ENCODE measurements around the gene TNNI2.
A peak's percentile ranks its signal among the peaks of the same experiment; 100 is the strongest.
"Not testable (repeated sequence)": the region's sequence is repeated elsewhere in the genome, so short reads cannot be mapped to it uniquely, and the experiment has no call there.

The TNNI2 gene

DNA sequence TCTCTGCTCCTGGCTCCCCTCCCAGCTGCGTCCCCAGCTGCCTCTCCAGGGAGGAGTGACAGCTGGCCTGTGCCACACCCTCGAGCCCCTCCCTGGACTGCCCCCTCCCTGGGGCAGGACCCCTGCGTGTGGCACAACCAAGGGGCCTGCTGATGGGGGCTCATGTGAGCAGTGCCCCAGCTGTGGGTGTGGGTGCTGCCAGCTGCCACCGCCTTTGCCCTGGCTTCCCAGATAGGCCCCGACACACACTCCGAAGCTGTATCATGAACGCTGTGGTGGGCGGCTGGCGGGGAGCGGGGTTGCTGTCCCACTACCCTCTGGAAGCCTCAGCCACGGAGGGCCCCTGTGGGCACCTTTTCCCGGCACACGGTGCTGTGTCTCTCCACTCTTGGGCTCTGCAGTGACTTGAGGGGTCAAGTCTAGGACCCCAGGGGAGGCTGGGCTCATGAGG lies 37.1 kb downstream of the TNNI2 start:
- not testable (repeated sequence) for DNase-seq

DNA sequence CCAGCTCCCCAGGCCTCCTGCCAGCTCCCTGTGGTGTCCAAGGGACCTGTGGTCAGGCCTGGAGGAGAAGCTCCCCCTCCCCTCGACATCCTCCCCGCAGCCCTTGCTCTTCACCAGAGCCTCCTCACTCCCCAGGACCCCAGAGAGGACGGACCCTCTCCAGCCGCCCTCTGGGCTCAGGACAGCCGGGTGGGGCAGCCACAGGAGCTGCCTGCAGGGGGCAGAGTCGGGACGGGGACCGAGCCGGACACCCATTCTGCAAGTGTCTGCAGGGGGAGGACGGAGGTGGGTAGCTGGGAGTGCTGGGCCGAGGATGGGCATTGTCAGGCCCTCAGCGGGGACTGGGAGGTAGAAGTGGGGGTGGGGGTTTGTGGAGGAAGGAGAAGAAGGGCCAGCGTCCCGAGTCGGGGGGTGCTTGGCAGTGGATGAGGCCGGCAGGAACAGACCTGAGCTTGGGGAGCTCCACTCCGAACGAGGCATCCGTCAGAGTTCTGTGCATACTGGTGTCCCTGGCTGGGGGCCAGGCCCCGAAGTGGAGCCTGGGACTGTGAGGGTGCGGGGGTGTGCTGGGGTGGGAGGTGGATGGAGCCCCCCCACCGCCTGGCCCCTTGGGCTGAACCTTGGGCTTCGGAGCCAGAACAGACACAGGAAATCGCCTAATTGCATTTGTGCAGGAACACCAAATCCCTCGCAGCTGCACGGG lies 37.7 kb downstream of the TNNI2 start:
- peak; percentile 61 for DNase-seq

DNA sequence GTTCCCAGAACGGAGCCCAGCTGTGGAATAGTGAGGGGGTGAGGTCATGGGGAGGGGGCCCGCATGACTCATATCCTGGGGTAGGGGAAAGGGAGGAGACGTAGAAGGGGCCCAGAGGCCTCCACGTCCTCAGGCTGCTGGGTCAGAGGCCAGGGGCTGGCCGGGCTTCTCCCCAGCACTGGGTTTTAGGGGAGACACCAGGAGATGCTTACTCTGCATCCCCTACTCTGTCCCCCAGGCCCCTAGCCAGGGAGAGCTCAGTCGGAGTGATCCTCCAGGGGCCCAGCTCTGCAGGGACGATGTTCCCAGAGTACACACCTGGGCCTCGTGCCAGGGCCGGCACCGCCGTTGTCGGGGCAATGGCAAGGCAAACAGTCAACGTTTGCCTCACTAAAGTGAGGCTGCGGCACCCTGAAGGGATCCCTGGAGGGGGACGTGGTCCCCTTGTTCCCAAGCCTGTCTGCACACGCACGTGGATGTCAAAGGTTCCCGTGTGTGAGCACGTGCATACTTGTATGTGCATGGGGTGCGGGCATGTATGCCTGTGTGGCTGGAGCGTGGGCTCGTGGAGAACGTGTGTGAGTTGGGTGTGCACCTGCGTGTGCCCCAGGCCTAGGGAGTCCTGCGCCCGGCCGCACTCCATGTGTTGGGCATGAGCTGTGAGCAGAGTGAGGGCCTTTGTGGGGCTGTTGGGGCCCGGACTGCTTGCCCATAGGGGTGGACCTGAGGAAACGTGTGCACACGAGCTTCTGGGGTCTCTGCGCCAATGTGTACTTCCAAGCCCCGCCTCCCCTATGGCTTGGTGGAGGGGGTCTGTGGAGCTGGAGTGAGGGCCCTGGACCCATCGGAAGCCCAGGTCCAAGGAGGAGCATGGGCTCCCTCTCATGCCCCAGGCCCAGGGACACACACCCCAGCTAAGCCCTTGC lies 38.7 kb downstream of the TNNI2 start:
- peak; percentile 32 for DNase-seq

DNA sequence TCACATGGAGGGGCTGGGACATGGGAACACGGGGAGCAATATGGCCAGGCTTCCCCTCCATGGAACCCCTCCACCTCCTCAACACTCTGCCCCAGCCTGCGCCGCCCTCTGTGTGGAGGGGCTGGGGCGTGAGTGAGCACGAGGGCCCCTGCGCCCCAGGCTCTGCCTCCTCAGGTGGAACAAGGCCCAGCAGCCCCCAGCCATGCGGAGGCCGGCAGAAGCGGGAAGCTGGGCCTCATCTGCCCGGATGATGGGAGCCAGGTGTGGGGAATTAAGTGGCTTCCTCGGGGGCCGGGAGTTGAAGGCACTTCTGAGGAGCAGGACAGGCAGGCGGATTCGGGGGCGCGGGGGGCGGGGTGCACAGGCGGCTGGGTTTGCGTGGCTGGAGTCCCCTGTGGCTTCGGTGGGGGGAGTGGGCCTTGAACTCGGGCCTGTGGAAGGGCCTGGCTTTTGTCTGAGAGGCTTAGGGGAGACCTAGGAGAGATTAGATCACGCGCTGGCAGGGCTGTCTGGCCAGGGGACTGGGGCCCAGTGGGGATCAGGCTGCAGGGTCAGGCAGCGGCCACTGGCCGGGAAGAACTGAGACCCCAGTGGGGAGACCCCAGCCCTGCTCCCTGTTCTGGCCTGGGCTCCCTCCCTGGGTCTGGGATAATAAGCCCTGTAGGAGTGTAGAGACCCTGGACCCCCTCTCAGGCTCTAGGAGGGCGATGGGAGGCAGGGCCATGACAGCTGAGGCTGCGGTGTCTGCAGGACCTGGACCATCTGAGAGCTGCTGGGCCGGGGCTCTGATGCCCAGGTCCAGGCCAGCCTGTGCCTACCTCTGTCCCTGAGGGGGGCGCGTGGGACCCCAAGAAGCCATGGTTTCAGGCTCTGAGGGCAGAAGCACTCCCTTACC lies 39.6 kb downstream of the TNNI2 start:
- DNase-seq = peak; percentile 32

DNA sequence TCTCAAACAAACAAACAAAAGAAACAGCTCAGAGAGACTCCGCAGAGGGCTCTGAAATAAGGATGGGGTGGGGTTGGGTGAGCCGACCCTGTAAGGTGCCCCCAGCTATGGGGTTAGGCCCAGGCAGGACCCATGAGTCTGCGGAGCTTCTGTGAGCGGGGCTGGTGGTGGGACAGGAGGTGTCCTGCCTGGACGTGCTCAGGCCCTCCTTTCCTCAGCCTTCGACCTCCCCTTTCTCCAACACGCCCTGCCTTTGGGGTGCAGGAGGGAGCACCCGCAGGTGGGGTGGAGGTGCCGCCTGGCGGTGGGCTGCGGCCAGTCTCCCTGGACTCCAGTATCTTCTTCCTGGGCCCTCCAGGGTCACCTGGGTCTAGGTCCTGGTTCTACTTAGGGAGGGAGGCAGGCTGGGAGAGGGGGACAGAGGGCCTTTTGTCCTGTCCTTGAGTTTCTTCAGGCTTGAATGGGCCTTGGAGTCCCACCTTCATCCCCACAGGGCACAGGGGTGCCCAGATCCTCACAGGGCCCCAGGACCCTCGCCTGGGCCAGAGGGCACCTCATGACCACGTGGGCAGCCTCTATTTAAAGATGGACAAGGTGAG lies 40.7 kb downstream of the TNNI2 start:
- no peak for DNase-seq

DNA sequence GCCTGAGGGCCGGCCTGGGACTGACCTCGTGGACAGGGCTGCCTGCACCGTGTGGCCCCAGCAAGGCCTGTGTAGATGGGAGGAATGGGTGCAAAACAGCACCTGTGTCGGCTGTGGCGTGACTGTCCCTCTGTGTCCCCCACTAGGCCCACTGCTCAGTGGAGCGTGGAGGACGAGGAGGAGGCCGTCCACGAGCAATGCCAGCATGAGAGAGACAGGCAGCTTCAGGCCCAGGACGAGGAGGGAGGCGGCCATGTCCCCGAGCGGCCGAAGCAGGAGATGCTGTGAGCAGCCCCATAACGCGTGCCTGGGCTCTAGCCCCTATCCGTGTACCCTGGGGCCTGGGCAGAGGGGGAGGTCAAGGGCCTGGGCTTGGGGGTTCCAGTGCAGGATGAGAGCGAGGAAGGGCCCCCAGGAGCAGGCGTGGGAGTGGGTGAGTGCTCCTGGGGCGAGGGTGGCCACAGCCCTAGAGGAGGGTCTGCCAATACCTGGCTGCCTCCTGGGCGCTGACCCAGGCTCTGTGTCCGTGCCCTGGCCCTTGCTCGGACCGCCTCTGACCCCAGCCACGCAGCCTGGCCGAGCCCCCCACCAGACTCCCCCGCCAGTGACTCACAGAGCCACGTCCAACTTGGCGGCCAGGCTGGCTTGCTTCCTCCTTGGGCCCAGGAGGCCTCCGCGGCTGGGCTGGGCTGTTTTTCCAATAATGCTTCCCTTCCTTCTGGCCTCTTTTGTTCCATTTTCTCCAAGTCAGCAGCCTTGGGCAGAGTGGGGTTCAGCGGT lies 41.4 kb downstream of the TNNI2 start:
- DNase-seq = peak; percentile 68

DNA sequence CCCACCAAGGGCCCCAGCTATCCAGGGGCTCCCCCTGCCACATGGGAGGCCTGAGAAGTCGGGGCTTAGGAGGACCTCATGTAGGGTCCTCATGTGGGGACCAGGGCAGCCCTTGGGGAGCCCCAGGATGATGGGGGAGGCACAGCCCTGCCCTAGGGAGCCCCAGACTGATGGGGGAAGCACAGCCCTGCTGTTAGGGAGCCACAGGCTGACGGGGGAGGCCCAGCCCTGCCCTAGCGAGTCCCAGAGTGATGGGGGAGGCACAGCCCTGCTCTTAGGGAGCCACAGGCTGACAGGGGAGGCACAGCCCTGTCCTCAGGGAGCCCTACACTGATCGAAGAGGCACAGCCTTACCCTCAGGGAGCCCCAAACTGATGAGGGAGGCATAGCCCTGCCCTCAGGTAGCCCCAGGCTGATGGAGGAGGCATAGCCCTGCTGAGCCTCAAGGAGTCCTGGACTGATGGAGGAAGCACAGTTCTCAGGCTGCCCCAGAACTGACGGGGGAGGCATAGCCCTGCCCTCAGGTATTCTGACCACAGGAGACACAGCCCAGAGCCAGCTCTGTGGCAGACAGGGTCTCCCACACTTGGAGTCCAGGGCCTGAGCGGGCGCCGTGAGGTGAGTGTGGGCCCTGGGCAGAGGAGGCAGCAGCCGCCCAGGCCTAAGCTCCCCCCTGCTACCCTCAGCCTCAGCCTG lies 42.1 kb downstream of the TNNI2 start:
- no peak for DNase-seq

DNA sequence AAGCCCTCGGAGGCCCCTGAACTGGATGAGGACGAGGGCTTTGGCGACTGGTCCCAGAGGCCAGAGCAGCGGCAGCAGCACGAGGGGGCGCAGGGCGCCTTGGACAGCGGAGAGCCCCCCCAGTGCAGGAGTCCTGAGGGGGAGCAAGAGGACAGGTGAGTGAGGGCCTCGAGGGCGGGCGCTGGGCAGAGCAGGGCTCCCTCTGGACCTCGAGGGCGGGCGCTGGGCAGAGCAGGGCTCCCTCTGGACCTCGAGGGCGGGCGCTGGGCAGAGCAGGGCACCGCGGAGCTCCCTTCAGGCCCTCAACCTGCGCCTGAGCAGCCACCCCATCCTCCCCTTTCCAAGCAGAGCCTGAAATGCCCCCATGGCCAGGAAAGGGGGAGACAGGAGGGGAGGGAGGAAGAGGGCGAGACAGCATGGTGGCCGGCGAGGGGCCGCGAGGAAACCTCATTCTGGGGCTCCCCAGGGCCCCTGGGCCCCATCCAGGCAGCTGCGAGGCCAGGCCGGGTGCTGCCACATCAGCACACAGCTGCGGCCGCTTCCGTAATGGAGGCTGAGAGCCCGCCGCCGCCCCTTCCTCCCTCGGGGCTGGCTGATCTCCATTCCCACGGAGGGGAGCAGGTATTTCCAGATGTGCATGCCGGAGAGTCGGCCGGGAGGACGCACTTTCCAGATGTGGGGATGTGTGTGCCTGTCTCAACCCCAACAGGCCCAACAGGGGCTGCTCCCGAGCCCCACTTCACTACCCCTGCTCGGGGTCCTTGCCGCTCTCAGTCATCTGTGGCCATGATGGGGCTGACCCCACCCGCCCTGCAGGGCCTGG lies 42.9 kb downstream of the TNNI2 start:
- DNase-seq = peak; percentile 51

DNA sequence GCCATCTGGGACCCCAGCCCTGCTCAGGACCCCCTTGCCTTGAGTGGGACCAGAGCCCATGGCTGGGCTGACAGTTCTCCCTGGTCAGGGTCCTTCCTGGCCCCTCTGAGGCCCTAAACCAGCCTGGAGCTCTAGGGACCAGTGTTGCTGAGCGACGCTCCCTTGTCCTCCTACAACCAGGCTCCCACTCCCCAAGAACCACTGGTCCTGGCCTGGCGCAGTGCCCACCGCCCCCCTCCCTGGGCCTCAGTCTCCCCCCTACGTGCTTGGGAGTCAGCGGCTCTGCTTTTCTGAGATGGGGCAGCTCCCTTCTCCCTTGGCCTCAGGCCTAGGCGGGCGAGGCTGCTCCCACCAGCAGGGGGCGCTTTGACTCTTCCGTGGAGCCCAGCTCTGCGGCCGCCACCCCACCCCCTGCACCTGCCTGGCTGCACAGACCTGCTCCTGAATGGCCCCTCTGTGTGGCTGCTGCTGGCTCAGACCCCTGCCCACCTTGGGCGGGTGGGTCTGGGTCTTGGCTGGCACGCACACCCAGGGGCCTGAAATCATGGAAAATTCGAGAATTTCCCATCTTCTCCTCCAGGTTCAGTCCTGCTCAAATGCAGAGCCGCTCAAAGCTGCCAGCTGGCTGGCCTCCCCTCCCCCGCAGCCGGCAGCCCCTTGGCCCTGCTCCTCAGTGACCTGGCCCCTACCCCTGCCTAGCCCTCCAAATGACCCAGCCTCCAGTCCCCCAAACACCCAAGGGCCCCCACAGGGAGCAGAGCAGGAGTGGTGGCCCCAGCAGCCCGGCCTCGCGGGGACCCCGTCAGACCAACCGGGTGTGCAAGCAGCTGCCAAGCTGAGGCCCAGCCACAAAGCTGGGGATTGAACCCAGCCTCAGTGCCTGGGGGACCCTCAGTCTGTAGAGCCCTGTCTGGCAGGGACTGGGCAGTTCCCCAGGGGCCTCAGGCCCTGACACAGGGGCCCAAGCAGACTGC lies 43.8 kb downstream of the TNNI2 start:
- peak; percentile 69 for DNase-seq

DNA sequence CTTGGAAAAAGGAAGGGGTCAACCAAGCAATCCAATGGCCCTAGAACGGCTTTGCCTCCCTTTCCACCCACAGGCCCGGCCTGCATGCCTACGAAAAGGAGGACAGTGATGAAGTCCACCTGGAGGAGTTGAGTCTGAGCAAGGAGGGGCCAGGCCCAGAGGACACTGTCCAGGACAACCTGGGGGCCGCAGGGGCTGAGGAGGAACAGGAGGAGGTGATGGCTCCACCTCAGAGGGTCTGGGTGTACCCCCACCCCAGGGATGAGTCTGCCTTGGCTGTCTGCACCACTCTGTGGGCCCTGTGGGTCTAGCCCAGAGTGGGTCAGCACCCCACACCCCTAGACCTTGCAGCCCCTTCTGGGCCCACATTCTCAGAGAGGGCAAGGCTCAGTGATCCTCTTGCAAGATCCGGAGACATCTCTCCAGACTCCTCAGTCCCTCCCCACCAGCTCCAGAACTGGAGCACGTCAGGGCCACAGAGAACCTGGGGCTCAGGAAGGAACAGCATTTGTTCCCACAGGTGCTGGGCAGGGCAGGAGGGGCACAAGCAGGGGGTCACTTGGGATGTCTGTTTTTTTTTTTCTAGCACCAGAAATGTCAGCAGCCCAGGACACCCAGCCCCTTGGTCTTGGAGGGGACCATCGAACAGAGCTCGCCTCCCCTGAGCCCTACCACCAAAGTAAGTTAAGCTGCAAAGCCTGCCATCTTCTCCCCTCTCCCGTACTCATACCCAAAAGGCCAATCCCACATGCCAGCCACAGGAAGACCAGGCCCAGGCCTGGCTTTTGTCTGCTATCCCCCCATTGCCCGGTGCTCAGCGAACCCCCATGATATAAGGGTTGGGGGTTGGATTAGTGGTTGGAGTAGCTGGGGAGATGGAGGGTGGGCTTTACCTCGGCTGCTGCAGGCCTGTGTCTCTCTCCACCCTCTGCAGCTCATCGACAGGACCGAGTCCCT lies 44.8 kb downstream of the TNNI2 start:
- no peak for DNase-seq

DNA sequence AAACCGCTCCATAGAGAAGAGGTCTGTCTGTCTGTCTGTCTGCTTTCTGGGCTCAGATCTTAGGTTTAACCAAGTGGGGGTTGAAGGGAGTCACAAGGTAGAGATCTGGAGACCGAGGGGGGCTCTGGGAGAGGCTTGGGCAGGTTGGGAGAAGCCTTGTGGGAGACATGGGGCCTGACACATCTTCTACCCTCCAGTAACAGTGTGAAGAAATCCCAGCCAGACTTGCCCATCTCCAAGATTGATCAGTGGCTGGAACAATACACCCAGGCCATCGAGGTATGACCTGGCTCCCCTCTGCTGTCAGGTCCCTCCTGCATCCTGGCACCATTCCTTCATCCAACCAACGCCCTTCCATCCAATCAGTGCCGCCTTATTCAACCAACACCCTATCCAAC lies 45.5 kb downstream of the TNNI2 start:
- DNase-seq = no peak

DNA sequence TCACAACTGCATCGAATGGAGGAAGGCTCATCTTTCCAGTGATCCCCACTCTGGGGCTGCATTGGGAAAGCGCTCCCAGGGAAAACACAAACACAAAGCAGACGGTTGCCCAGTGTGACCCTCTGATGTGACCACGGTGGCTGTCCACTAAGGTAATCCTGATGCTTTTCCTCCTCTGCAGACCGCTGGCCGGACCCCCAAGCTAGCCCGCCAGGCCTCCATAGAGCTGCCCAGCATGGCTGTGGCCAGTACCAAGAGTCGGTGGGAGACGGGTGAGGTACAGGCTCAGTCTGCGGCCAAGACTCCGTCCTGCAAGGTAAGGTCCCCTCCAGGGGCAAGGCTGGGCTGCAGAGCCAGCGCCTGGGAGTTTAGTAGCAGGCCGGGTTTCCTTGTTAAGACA lies 47.8 kb downstream of the TNNI2 start:
- DNase-seq = not testable (repeated sequence)

DNA sequence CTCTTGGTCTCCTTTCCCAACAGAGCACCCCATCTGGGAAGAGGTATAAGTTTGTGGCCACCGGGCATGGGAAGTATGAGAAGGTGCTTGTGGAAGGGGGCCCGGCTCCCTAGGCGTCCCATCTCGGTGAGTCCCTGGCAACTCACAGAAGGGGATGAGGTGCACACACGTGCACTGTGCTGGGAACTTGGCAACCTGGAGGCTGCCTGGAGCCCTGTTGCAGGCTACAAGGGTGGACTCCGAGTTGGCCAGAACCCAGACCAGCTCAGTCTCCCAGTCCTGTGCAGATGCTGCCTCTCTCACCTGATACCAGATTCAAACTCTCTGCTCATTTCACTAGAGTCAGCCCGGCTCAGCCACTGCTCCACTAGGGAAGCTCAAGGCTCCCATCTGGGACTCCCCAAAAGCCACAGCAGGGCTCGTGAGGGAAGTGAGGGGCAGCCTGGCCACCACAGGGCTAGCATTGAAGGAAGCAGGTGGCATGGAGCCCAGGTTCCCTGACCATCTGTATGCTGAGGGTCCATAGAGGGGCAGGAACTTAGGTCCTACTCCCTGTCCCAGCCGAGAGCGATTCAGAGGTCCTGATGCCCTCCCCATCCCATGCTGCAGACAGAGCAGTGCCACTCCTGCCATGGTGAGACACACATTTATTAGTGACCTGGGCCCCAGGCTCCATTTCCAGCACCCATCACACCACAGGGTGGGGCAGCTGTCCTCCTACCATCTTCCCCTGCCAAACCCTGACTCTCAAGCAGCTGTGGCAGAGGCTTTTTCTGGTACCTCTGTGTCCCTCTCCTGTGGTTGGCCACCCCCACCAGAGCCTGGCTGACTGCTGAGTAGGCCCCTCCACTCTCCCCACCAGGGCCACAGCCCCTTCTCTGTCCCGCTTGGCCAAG lies 48.9 kb downstream of the TNNI2 start:
- no peak for DNase-seq

DNA sequence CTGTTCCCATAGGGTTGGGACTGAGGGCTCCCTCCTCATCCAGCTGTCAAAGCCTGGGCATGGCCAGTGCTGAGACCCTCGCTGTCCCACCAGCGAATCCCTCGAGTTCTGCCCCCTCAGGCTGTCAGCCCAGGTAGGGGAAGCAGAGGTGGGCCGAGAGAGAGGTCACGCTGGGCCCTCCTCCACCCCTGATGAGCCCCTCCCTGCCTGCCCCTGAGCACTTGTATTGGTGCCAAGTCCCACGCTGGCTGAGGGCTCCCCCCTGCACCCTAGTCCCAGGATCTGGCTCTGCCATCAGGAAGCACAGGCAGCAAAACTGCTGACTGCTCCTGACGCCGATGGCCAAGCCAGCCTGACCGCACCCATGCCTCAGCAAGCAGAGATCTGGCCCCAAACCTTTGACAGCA lies 49.6 kb downstream of the TNNI2 start:
- DNase-seq = no peak

DNA sequence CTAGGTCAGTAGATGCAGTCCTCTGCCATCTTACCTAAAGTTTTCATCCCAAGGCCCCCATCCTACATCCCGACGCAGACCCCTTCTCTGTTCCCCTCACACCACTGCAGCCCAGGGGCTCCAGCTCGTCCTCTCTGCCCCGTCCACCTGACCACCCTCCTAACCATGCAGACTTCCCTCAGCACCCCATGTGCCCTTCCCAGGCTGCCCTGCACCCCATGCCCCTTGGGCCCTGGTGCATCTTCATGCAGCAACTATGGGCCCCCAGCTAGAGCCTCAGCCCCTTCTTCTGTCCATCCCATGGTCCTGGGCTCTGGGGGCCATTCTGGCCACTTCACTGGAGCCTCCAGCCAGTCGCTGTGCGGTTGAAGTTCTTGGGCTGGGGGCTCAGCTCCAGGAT lies 50.0 kb downstream of the TNNI2 start:
- no peak for DNase-seq

DNA sequence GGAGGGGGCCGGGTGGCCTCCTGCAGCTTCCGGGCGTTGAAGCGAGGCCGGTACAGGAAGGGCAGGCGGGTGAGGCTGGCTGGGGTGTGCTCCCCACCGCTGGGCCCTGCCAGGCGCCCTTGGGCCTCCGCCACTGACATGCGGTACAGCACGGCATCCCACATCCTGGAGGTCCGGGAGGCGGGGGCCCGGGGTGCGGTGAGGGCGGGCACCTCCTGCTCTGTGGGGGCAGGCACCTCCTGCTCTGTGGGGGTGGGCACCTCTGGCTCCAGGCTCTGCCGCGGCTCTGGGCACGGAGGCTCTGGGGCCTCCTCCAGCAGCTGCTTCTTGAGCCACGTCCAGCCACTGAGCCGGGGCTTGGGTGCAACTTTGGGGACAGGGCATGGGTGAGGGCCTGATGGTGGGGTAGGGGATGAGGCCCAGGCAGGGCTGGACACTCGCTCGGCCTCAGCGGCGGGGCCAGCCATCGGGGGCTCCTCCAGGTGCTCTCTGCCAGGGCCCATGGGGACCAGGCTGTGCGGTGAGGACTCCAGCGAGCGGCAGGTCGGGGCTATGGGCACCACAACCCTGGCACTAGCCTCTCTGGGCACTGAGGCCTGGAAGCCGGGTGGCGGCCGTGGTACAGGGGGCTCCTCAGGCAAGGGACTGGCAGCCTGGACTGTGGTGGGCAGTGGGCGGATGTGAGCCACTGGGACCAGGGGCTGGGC lies 50.6 kb downstream of the TNNI2 start:
- no peak for DNase-seq

Data from fibroblast of upper back skin (primary cell).